GM12872 (cell line): ENCODE measurements around the gene CLMP.

Source experiments
- TF ChIP-seq, protein P1 (sequence below): IDR thresholded peaks from 3 replicates; pipeline ENCODE4 v1.5.1; 2011; ENCODE audit warnings: low read depth, mild to moderate bottlenecking, low read length, moderate library complexity; ENCODE audit not compliant: insufficient read depth

CLMP gene

DNA sequence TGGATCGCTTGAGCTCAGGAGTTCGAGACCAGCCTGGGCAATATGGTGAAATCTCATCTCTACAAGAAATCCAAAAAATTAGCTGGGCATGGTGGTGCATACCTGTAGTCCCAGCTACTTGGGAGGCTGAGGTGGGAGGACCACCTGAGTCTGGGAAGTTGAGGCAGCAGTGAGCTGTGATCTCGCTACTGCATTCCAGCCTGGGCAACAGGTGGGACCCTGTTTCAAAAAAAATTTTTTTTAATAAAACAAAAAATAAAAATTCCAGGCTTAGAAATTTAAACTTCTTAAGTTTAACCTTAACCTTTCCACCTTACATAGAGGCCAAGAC lies 21.2 kb downstream of the CLMP start:
- TF ChIP-seq, protein P1, sequence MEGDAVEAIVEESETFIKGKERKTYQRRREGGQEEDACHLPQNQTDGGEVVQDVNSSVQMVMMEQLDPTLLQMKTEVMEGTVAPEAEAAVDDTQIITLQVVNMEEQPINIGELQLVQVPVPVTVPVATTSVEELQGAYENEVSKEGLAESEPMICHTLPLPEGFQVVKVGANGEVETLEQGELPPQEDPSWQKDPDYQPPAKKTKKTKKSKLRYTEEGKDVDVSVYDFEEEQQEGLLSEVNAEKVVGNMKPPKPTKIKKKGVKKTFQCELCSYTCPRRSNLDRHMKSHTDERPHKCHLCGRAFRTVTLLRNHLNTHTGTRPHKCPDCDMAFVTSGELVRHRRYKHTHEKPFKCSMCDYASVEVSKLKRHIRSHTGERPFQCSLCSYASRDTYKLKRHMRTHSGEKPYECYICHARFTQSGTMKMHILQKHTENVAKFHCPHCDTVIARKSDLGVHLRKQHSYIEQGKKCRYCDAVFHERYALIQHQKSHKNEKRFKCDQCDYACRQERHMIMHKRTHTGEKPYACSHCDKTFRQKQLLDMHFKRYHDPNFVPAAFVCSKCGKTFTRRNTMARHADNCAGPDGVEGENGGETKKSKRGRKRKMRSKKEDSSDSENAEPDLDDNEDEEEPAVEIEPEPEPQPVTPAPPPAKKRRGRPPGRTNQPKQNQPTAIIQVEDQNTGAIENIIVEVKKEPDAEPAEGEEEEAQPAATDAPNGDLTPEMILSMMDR, result no peak

DNA sequence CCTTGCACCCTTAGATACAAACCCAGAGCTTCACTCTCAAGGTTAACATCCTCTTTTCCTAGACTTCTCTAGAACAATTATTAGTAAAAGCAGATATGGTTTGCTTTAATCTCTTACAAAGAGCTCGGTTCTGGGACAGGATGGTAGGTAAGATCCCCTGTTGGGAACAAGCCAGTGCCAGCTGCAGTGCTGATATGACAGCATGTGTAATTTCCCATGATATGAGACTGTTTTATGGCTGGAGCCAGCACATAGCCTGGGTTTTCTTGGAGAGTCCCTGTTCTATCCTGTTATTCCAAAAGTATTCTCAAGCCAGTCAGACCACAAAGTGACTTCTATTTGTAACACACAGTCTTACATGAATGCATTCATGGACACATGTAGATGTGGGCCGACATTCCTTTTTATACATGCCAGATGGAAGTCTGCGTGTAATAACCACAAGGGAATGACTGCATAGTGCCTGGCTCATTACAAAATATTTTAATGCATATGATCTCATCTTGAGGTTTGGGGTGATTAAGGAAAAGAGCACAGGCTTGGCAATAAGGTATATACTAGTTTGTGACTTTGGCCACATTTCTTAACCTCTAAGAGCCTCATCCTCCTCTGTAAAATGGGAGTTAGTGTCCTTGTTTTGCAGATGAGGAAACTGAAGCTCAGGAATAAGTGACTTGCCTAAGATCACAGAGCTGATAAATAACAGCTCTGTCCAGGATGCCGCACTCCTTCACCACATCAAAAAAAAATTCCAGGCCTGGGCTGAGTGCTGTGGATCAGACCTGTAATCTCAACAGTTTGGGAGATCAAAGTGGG lies 21.8 kb downstream of the CLMP start:
- TF ChIP-seq, protein P1, result no peak

DNA sequence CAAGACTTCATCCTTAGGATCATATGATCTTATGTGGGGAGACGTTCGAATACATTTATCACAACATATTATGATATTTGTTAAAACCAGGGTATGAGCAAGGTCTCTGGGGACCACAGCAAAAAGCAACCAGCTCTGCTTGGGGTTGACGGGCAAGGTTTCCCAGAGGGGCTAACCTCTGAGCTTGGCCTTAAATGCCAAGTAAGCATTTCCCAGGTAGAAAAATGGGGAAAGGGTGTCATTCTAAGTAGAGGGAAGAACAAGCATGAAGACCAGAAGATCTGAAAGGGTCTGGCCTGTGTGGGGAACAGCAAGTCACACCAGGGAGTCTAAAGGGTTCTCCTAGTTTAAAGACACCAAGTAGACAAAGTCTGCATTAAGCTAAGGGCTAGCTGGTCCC lies 24.1 kb downstream of the CLMP start:
- TF ChIP-seq, protein P1, result no peak

DNA sequence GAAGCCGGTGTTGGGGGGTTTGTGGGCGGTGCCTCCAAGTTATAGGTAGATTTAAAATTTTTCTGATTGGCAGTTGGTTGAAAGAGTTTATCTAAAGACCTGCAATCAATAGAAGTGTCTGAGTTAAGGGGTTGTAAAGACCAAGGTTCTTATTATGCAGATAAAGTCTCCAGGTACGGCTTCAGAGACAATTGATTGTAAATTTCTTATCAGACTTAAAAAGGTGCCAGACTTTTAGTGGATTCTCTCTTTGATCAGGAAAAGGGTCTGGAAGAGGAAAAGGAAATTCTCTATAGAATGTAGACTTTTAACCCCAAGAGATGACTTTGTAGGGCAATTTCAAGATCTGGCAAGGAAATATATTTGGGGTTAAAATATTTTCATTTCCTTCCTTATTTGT lies 25.2 kb downstream of the CLMP start:
- TF ChIP-seq, protein P1, result no peak

DNA sequence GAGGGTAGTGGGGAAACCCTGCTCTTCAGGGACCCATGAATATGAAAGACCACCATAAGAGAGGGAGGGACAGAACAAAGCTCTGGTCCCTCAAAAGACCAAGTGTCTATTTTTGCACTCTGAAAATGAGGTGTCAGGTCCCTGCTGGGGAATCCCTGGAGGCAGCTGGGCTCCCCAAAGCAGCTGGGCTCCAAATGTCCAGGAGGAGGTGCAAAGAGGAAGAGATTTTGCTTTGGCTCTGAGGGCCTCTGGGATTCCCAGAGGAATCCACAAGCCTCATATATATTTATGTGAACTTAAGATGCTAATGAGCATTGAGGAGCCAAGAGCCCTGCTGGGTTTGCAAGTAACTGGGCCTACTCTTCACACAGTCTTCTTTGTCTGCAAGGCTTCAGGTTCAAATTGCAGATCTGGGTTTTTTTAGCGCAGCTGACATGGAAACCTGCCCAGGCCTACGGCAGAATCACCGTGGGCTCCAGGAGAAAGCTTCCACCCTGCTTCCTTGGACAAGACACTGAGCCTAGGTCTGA lies 26.0 kb downstream of the CLMP start:
- TF ChIP-seq, protein P1, result no peak

GRCh38 chr11:123168241-123168640 lies 26.8 kb downstream of the CLMP start:
- TF ChIP-seq, protein P1, result no peak

- TF ChIP-seq, protein P1, result peak; percentile 67
Observed at GRCh38 chr11:123166071-123166559, 28.9 kb downstream of the CLMP start.
